SIG-M5 treated with dmso at 0.1 percent for 504 hours (cell line): ENCODE data around the gene MYBPH.
A peak's percentile ranks its signal among the peaks of the same experiment; 100 is the strongest.

Experiments
- DNase-seq: peaks from one replicate; lab custom pipeline; 2025; ENCODE audit not compliant: unreplicated experiment; lab: John Stamatoyannopoulos, UW

The MYBPH gene

GRCh38 chr1:203167026-203167912 is 8.4 kb downstream of the MYBPH start:
- no peak for DNase-seq

GRCh38 chr1:203166192-203166940 is 9.3 kb downstream of the MYBPH start:
- peak; percentile 53 for DNase-seq

GRCh38 chr1:203165800-203166161 is 9.8 kb downstream of the MYBPH start:
- no peak for DNase-seq

GRCh38 chr1:203165101-203165799 is 10.4 kb downstream of the MYBPH start:
- no peak for DNase-seq

GRCh38 chr1:203163891-203164635 is 11.6 kb downstream of the MYBPH start:
- no peak for DNase-seq

- peak; percentile 19 for DNase-seq
Measured at GRCh38 chr1:203162403-203162802, 13.2 kb downstream of the MYBPH start.

GRCh38 chr1:203161703-203162102 is 13.9 kb downstream of the MYBPH start:
- DNase-seq, result no peak

- no peak for DNase-seq
Measured at GRCh38 chr1:203161175-203161574, 14.5 kb downstream of the MYBPH start.

GRCh38 chr1:203159844-203160243 is 15.8 kb downstream of the MYBPH start:
- no peak for DNase-seq

GRCh38 chr1:203158960-203159665 is 16.5 kb downstream of the MYBPH start:
- DNase-seq, result no peak

GRCh38 chr1:203158423-203158822 is 17.2 kb downstream of the MYBPH start:
- DNase-seq, result no peak

GRCh38 chr1:203156280-203156679 is 19.3 kb downstream of the MYBPH start:
- DNase-seq, result no peak

- DNase-seq, result peak; percentile 43
Measured at GRCh38 chr1:203153989-203154821, 21.4 kb downstream of the MYBPH start.

GRCh38 chr1:203153051-203153988 is 22.3 kb downstream of the MYBPH start:
- no peak for DNase-seq

GRCh38 chr1:203152158-203153034 is 23.2 kb downstream of the MYBPH start:
- DNase-seq, result no peak

- no peak for DNase-seq
Measured at GRCh38 chr1:203151362-203152157, 24.1 kb downstream of the MYBPH start.
